Mammary epithelial cell (primary cell): ENCODE results near the gene CDH18.

Experiments
- CTCF ChIP-seq, 2 donors: IDR thresholded peaks in 1 of 2; conservative IDR thresholded peaks in 1 of 2; 2 replicates each; pipeline ENCODE4 v1.5.1; 2011 to 2012; ENCODE audit warnings: inconsistent platforms in 2 of 2, low read length in 2 of 2, mild to moderate bottlenecking in 2 of 2, control low read depth in 1 of 2, low read depth in 1 of 2; ENCODE audit not compliant: insufficient read depth in 1 of 2; ENCODE audit errors: extremely low read depth in 1 of 2
- EZH2 ChIP-seq: IDR thresholded peaks from 2 replicates; pipeline ENCODE4 v1.6.1; 2012; ENCODE audit warnings: low read length, inconsistent platforms, borderline replicate concordance

DNA sequence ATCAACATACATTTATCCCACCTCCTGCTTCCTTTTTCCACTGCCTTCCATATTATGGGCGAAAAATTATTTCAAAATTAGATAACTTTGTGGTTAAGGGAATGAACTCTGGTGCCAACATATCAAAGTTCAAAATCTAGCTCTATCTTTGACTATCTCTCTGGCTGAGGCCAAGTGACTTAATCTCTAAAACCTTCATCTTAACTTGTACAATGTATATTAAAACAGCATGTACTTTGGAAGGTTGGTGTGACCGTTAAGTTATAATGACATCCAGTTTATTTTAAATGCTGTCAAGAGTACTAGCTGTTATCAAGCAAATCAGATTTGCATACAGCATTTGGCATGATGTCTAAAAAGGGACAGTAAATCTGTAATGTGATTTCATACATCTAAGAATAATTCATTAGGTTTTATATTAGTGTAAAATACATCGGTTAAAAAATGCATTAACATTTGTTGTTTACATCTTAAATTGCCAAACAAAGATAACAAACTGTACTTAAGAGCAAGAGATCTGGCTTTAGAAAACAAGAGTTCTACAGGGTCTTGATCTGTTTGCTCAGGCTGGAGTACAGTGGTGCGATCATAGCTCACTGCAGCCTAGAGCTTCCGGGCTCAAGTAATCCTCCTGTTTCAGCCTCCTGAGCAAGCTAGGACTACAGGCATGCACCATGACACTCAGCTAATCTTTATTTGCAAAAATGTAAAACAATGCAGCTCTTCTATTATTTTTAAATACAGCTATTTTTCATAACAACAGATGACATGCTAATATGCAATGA lies 102.8 kb downstream of the CDH18 start:
- TF ChIP-seq CTCF (conservative IDR thresholded peaks at IDR 0.05 in 1 of 2, IDR thresholded peaks at IDR 0.05 in 1 of 2; ENCODE audit: extremely low read depth in 1 of 2, insufficient read depth in 1 of 2, low read depth in 1 of 2, low read length in 2 of 2) (no peak), EZH2 (no peak)
